MCF 10A (cell line): ENCODE data around the gene MPZL3. TPM values are rescaled to one million over a fixed set of nuclear protein-coding genes. Genes with fewer than 3 reads are reported as not detected.

ENCODE experiments used
- BruUV-seq: library from RNA; stranded (reverse); fragments of 400-500 nt; replicated peaks from 2 replicates; lab custom pipeline; 2021; lab: Mats Ljungman, UMichigan
- CTCF ChIA-PET: fragments of 300-600 bp; sonication (Branson Sonifier 250); formaldehyde crosslinking; extraction: SDS; loops from one replicate; lab custom pipeline; 2021; ENCODE audit warnings: antibody characterized with exemption, inconsistent platforms; lab: Yijun Ruan, JAX
- POLR2A ChIA-PET: fragments of 300-600, 350-650 bp; sonication (Branson Sonifier 250); formaldehyde crosslinking; extraction: SDS; loops from one replicate; lab custom pipeline; 2020; ENCODE audit warnings: antibody characterized with exemption, inconsistent platforms; lab: Yijun Ruan, JAX
- DNase-seq: peaks from one replicate; pipeline ENCODE4 v3.0.0-alpha.2; 2018; ENCODE audit not compliant: unreplicated experiment
- H3K27ac Mint-ChIP-seq: one replicate; pipeline ENCODE4 v1.8.0; 2022; ENCODE audit warnings: mild to moderate bottlenecking, low read depth, mixed read lengths; ENCODE audit not compliant: unreplicated experiment
- H3K27me3 Mint-ChIP-seq: one replicate; pipeline ENCODE4 v1.8.0; 2022; ENCODE audit warnings: mixed read lengths; ENCODE audit not compliant: insufficient read depth, unreplicated experiment
- H3K36me3 Mint-ChIP-seq: one replicate; pipeline ENCODE4 v1.8.0; 2022; ENCODE audit warnings: mild to moderate bottlenecking, moderate library complexity, mixed read lengths; ENCODE audit not compliant: insufficient read depth, unreplicated experiment
- H3K4me1 Mint-ChIP-seq: one replicate; pipeline ENCODE4 v1.8.0; 2022; ENCODE audit warnings: mixed read lengths; ENCODE audit not compliant: insufficient read depth, unreplicated experiment
- H3K4me3 Mint-ChIP-seq: one replicate; pipeline ENCODE4 v1.8.0; 2022; ENCODE audit warnings: mild to moderate bottlenecking, moderate library complexity, mixed read lengths; ENCODE audit not compliant: unreplicated experiment
- H3K9me3 Mint-ChIP-seq: one replicate; pipeline ENCODE4 v1.8.0; 2022; ENCODE audit warnings: mixed read lengths; ENCODE audit not compliant: unreplicated experiment
- CTCF ChIP-seq: fragments of 200-600 bp; IDR thresholded peaks from one replicate; pipeline ENCODE4 v1.8.0; 2022; ENCODE audit warnings: antibody characterized with exemption, mild to moderate bottlenecking; ENCODE audit not compliant: unreplicated experiment
- intact Hi-C: fragments of 100-400 bp; cut with micrococcal nuclease; formaldehyde crosslinking; loops from 2 replicates; pipeline ENCODE4 v1.14.1; 2022
- total RNA-seq: library from RNA; stranded (reverse); gene quantifications from 2 replicates; pipeline ENCODE4 v1.2.3, GENCODE V29; 2022

The MPZL3 gene
- total RNA-seq, 1 experiment from 2014 or later, result 11.9 TPM

GRCh38 chr11:118205606-118206378 lies 46.4 kb downstream of the MPZL3 start:
- CTCF ChIA-PET, result interaction anchor here (0.6 to 0.8 kb wide), 2 partner anchors 63 to 147 kb away, joined by 3 to 4 read pairs; no protein-coding TSS in a partner anchor
- no peak overlapping the region for H3K27ac Mint-ChIP-seq
- H3K27me3 Mint-ChIP-seq, result peaks cover 21% of the 10 kb centered on the region
- H3K36me3 Mint-ChIP-seq, result no peaks in the 10 kb centered on the region
- no peaks in the 10 kb centered on the region for H3K9me3 Mint-ChIP-seq
- no peaks in the 10 kb centered on the region for H3K4me1 Mint-ChIP-seq
- no peak overlapping the region for H3K4me3 Mint-ChIP-seq
- POLR2A ChIA-PET, result interaction anchor here (0.7 kb wide), 1 partner anchor 47 kb away, joined by 3 read pairs; the partner anchor contains the start of gene MPZL3
- DNase-seq, result no peak
- TF ChIP-seq CTCF, result no peak
- intact Hi-C loops, result no loop called here
- BruUV-seq, result no TSS peak

GRCh38 chr11:118202599-118203422 lies 49.4 kb downstream of the MPZL3 start:
- intact Hi-C loops, result no loop called here
- no peak for TF ChIP-seq CTCF
- Mint-ChIP-seq H3K27ac (no peak overlapping the region), H3K9me3 (no peaks in the 10 kb centered on the region), H3K4me3 (no peak overlapping the region), H3K36me3 (no peaks in the 10 kb centered on the region), H3K27me3 (peaks cover 4% of the 10 kb centered on the region), H3K4me1 (no peaks in the 10 kb centered on the region)
- POLR2A ChIA-PET, result interaction anchor here (0.6 to 1.2 kb wide), 4 partner anchors 11 to 420 kb away, joined by 3 to 4 read pairs (median 3); partner anchors contain the start of gene MPZL3
- CTCF ChIA-PET, result interaction anchor here (0.5 to 1.1 kb wide), 5 partner anchors 31 to 150 kb away, joined by 3 to 5 read pairs (median 3); no protein-coding TSS in a partner anchor
- BruUV-seq, result no TSS peak
- no peak for DNase-seq

GRCh38 chr11:118201966-118202365 lies 50.2 kb downstream of the MPZL3 start:
- ChIA-PET POLR2A (interaction anchor here (0.6 to 1.2 kb wide), 2 partner anchors 12 to 89 kb away, joined by 3 read pairs; no protein-coding TSS in a partner anchor), CTCF (interaction anchor here (0.9 to 1.1 kb wide), 4 partner anchors 30 to 162 kb away, joined by 3 to 5 read pairs (median 4); no protein-coding TSS in a partner anchor)
- no peak for DNase-seq
- Mint-ChIP-seq H3K27me3 (no peaks in the 10 kb centered on the region), H3K9me3 (no peaks in the 10 kb centered on the region), H3K36me3 (no peaks in the 10 kb centered on the region), H3K4me1 (no peaks in the 10 kb centered on the region), H3K4me3 (no peak overlapping the region), H3K27ac (no peak overlapping the region)
- intact Hi-C loops, result no loop called here
- no peak for TF ChIP-seq CTCF
- no TSS peak for BruUV-seq
